Measurements from ENCODE around the gene PSRC1.
A peak's percentile ranks its signal among the peaks of the same experiment; 100 is the strongest.

The PSRC1 gene

GRCh38 chr1:109282497-109282951 is 421 bp downstream of the PSRC1 start:
- DNase-seq: no peak
- no peaks in the 10 kb centered on the region for H3K9me3 ChIP-seq
- peaks cover 7% of the 10 kb centered on the region; the same call in 1 of the 2 replicates for H3K36me3 ChIP-seq
- no peaks in the 10 kb centered on the region for H3K27me3 ChIP-seq
- TF ChIP-seq CTCF (IDR thresholded peaks at IDR 0.05; ENCODE audit: low read depth, low read length): no peak
- H3K4me1 ChIP-seq: peaks cover 8% of the 10 kb centered on the region
- H3K4me3 ChIP-seq (ENCODE audit: low read depth, low read length): peak overlapping the region; percentile 91

- Histone ChIP-seq H3K36me3 (peaks cover 7% of the 10 kb centered on the region; the same call in 1 of the 2 replicates), H3K9me3 (no peaks in the 10 kb centered on the region), H3K4me3 (ENCODE audit: low read depth, low read length) (peak overlapping the region; percentile 91), H3K27me3 (no peaks in the 10 kb centered on the region), H3K4me1 (peaks cover 8% of the 10 kb centered on the region)
- DNase-seq: no peak
- TF ChIP-seq CTCF (IDR thresholded peaks at IDR 0.05; ENCODE audit: low read depth, low read length): no peak
Observed at GRCh38 chr1:109281680-109282496, 1.1 kb downstream of the PSRC1 start.

- no peak for DNase-seq
- no peak overlapping the region for H3K4me3 ChIP-seq (ENCODE audit: low read depth, low read length)
Observed at GRCh38 chr1:109280862-109281261, 2.1 kb downstream of the PSRC1 start.

GRCh38 chr1:109279615-109280278 is 3.2 kb downstream of the PSRC1 start:
- DNase-seq: no peak
- TF ChIP-seq CTCF (IDR thresholded peaks at IDR 0.05; ENCODE audit: low read depth, low read length): no peak
- Histone ChIP-seq H3K9me3 (no peaks in the 10 kb centered on the region), H3K4me1 (peaks cover 15% of the 10 kb centered on the region), H3K36me3 (peaks cover 7% of the 10 kb centered on the region; the same call in 1 of the 2 replicates), H3K27me3 (no peaks in the 10 kb centered on the region), H3K4me3 (ENCODE audit: low read depth, low read length) (no peak overlapping the region)

More at GRCh38 chr1:109280862-109281261, 2.1 kb downstream of the PSRC1 start:
- Histone ChIP-seq H3K4me1 (peaks cover 8% of the 10 kb centered on the region), H3K27me3 (no peaks in the 10 kb centered on the region), H3K9me3 (no peaks in the 10 kb centered on the region), H3K36me3 (peaks cover 7% of the 10 kb centered on the region; the same call in 1 of the 2 replicates)
- TF ChIP-seq CTCF (IDR thresholded peaks at IDR 0.05; ENCODE audit: low read depth, low read length): no peak

- Histone ChIP-seq H3K9me3 (no peaks in the 10 kb centered on the region), H3K4me3 (ENCODE audit: low read depth, low read length) (no peak overlapping the region), H3K36me3 (peaks cover 7% of the 10 kb centered on the region), H3K4me1 (peaks cover 9% of the 10 kb centered on the region), H3K27me3 (no peaks in the 10 kb centered on the region)
- peak; percentile 83 for DNase-seq
- peak; percentile 96 for TF ChIP-seq CTCF (IDR thresholded peaks at IDR 0.05; ENCODE audit: low read depth, low read length)
Observed at GRCh38 chr1:109277434-109278204, 5.3 kb downstream of the PSRC1 start.

All from BE2C (cell line).